Ectodermal cell (in vitro differentiated cells): ENCODE results near the gene KRTAP9-8. TPM values are rescaled to one million over a fixed set of nuclear protein-coding genes. Genes with fewer than 3 reads are reported as not detected.
"Not testable (repeated sequence)": the region's sequence is repeated elsewhere in the genome, so short reads cannot be mapped to it uniquely, and the experiment has no call there.

Source experiments
- H3K27ac ChIP-seq: 2 replicates; pipeline ENCODE4 v1.7.0; 2013; ENCODE audit warnings: mild to moderate bottlenecking, low read depth, low read length; ENCODE audit not compliant: insufficient read depth, poor library complexity, severe bottlenecking
- H3K27me3 ChIP-seq: 2 replicates; pipeline ENCODE4 v1.7.0; 2013; ENCODE audit warnings: mild to moderate bottlenecking, low read length; ENCODE audit not compliant: insufficient read depth, control insufficient read depth, poor library complexity, severe bottlenecking
- H3K36me3 ChIP-seq: one replicate; pipeline ENCODE4 v1.7.0; 2013; ENCODE audit warnings: low read length; ENCODE audit not compliant: control insufficient read depth, insufficient read depth
- H3K4me1 ChIP-seq: one replicate; pipeline ENCODE4 v1.7.0; 2013; ENCODE audit warnings: low read length; ENCODE audit not compliant: control insufficient read depth, insufficient read depth
- H3K4me3 ChIP-seq: 2 replicates; pipeline ENCODE4 v1.7.0; 2013; ENCODE audit warnings: low read depth, low read length, control low read depth; ENCODE audit not compliant: insufficient read depth
- H3K9me3 ChIP-seq: 2 replicates; pipeline ENCODE4 v1.7.0; 2013; ENCODE audit warnings: mild to moderate bottlenecking, low read length, moderate library complexity; ENCODE audit not compliant: control insufficient read depth
- WGBS, 2 experiments: methylation state at CpG; one replicate each; pipeline ENCODE4 v1.1.7; 2013; ENCODE audit warnings: missing lambda C conversion rate in 2 of 2; 5-methylcytosine and 5-hydroxymethylcytosine counted together
- polyA plus RNA-seq, 4 experiments: library from polyadenylated mRNA; stranded (reverse); fragments of 50-300 nt; gene quantifications; one replicate each; pipeline ENCODE4 v1.2.3, GENCODE V29; 2013

The KRTAP9-8 gene, protein sequence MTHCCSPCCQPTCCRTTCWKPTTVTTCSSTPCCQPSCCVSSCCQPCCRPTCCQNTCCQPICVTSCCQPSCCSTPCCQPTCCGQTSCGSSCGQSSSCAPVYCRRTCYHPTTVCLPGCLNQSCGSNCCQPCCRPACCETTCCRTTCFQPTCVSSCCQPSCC
- not detected for polyA plus RNA-seq (2013, experiment 1 of 4)
- not detected for polyA plus RNA-seq (2013, experiment 2 of 4)
- polyA plus RNA-seq (2013, experiment 3 of 4) = not detected
- polyA plus RNA-seq (2013, experiment 4 of 4) = not detected

DNA sequence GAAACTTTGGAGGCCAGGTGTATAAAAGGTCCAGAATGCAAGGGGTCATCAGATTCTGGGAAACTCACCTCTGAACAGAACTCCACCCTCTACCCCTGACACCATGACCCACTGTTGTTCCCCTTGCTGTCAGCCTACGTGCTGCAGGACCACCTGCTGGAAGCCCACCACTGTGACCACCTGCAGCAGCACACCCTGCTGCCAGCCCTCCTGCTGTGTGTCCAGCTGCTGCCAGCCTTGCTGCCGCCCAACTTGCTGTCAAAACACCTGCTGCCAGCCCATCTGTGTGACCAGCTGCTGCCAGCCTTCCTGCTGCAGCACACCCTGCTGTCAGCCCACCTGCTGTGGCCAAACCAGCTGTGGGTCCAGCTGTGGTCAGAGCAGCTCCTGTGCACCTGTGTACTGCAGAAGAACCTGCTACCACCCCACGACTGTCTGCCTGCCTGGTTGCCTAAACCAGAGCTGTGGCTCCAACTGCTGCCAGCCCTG is at the start of gene KRTAP9-8:
Gene KRTAP9-8, plus strand, starts transcription at position 51 of the 489 bp plus-strand sequence. Its CDS starts 53 bp downstream, at position 104.
- 55 to 59% methylated on average over 3 of the region's 3 CpGs for WGBS, 2 experiments
- not testable (repeated sequence) for H3K4me3 ChIP-seq, H3K9me3 ChIP-seq, H3K27me3 ChIP-seq, H3K4me1 ChIP-seq, H3K36me3 ChIP-seq, H3K27ac ChIP-seq

DNA sequence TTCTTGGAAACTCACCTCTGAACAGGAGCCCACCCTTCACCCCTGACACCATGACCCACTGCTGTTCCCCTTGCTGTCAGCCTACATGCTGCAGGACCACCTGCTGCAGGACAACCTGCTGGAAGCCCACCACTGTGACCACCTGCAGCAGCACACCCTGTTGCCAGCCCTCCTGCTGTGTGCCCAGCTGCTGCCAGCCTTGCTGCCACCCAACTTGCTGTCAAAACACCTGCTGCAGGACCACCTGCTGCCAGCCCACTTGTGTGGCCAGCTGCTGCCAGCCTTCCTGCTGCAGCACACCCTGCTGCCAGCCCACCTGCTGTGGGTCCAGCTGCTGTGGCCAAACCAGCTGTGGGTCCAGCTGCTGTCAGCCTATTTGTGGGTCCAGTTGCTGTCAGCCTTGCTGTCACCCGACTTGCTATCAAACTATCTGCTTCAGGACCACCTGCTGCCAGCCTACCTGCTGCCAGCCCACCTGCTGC is 47.9 kb upstream of the KRTAP9-8 start, which contains the start of gene KRTAP9-1:
Gene KRTAP9-1, plus strand, starts transcription at position 51 of the 482 bp plus-strand sequence. Its CDS starts 0 bp downstream, at position 51.
- H3K4me3 ChIP-seq, H3K36me3 ChIP-seq, H3K4me1 ChIP-seq, H3K27me3 ChIP-seq, H3K27ac ChIP-seq, H3K9me3 ChIP-seq: not testable (repeated sequence)
- 76 to 90% methylated on average over 1 of the region's 1 CpG for WGBS, 2 experiments

DNA sequence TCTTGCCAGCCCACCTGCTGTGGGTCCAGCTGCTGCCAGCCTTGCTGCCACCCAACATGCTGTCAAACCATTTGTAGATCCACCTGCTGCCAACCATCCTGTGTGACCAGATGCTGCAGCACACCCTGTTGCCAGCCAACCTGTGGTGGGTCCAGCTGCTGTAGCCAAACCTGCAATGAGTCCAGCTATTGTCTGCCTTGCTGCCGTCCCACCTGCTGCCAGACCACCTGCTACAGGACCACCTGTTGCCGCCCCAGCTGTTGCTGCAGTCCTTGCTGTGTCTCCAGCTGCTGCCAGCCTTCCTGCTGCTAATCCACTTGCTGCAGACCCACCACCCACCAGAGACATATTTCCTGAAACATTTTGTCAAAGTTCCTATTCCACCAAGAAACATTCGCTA is 47.5 kb upstream of the KRTAP9-8 start:
- WGBS, 2 experiments = 92% methylated on average over 3 of the region's 3 CpGs
- H3K27me3 ChIP-seq = no peaks in the 10 kb centered on the region
- no peaks in the 10 kb centered on the region for H3K4me1 ChIP-seq
- no peaks in the 10 kb centered on the region for H3K9me3 ChIP-seq
- no peak overlapping the region for H3K4me3 ChIP-seq
- no peak overlapping the region for H3K27ac ChIP-seq
- no peaks in the 10 kb centered on the region for H3K36me3 ChIP-seq

DNA sequence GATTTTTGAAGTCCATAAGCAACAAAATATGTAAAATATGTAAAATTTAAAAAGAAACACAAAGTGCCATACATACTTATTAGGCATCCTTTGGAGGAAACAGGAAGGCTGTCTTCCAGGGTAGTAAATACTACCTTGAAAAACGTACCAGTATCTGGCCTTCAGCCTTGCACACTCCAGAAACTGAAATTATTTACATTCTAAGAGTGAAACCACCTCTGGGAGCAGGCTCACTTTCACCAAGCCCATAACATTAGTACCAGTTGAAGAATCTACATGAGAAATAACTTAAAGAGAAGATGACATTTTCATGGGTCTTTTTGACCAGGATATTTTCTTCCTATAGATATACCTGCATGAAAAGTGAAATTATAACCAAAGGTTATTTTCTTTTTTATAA is 41.7 kb upstream of the KRTAP9-8 start:
- Histone ChIP-seq H3K27ac (no peak overlapping the region), H3K9me3 (no peaks in the 10 kb centered on the region), H3K4me3 (no peak overlapping the region), H3K27me3 (no peaks in the 10 kb centered on the region), H3K4me1 (no peaks in the 10 kb centered on the region), H3K36me3 (no peaks in the 10 kb centered on the region)
- WGBS, 2 experiments = 61 to 77% methylated on average over 1 of the region's 1 CpG

DNA sequence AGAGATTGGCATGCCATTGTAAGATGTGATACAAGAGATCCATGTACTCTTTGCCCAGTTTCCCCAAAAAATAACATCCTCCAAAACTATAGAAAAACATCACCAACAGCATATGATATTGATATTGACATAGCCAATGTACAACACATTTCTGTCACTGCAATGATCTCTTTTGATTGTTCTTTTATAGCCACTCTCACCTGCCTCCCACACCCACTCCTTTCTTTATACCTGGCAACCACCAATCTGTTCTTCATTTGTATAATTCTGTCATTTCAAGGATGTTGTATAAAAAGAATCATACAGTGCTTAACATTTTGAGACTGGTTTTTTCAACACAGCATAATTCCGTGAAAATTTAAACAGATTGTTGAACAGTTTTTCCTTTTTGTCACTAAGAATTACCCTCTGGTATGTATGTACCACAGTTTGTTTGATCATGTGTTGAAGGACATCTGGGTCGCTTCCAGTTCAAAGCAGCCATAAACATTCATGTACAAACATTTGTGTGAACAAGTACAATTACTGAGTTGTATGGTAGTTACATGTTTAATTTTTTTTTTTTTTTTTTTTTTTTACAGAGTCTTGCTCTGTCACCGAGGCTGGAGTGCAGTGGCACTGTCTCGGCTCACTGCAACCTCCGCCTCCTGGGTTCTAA is 38.2 kb upstream of the KRTAP9-8 start:
- H3K27ac ChIP-seq = no peak overlapping the region
- no peaks in the 10 kb centered on the region for H3K27me3 ChIP-seq
- no peaks in the 10 kb centered on the region for H3K36me3 ChIP-seq
- H3K4me1 ChIP-seq = no peaks in the 10 kb centered on the region
- 73 to 78% methylated on average over 4 to 5 of the region's 5 CpGs for WGBS, 2 experiments
- H3K9me3 ChIP-seq = no peaks in the 10 kb centered on the region
- H3K4me3 ChIP-seq = no peak overlapping the region

DNA sequence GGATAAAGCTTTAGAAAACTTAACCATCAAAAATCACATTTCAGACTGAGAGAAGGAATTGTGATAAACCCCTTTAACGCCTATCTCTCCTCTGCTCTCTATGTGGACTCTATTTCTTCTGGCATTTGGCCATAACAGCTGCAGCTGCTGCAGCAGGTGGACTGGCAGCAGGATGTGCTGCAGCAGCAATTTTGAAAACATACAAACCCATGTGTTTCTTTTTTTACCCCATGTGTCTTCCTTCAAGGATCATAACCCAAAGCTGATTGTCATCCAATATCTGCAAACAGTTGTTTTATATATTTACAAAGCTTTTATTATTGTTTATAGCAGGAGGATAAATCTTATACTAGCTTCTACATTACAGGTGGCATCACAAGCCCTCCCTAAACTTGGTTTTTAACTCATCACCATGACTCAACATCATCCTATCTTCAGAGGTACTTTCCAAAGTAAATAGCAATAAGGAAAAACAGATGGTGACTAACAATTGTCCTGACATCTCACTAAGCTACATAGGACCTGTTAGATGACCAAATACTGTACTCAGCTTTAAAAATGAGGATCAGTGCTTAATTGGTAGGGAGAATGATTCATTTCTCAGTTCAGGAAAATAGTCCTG is 25.8 kb upstream of the KRTAP9-8 start:
- no peak overlapping the region for H3K27ac ChIP-seq
- no peaks in the 10 kb centered on the region for H3K27me3 ChIP-seq
- H3K4me3 ChIP-seq = no peak overlapping the region
- H3K9me3 ChIP-seq = no peaks in the 10 kb centered on the region
- 92 to 95% methylated on average over 1 of the region's 1 CpG for WGBS, 2 experiments
- H3K4me1 ChIP-seq = no peaks in the 10 kb centered on the region
- H3K36me3 ChIP-seq = no peaks in the 10 kb centered on the region

DNA sequence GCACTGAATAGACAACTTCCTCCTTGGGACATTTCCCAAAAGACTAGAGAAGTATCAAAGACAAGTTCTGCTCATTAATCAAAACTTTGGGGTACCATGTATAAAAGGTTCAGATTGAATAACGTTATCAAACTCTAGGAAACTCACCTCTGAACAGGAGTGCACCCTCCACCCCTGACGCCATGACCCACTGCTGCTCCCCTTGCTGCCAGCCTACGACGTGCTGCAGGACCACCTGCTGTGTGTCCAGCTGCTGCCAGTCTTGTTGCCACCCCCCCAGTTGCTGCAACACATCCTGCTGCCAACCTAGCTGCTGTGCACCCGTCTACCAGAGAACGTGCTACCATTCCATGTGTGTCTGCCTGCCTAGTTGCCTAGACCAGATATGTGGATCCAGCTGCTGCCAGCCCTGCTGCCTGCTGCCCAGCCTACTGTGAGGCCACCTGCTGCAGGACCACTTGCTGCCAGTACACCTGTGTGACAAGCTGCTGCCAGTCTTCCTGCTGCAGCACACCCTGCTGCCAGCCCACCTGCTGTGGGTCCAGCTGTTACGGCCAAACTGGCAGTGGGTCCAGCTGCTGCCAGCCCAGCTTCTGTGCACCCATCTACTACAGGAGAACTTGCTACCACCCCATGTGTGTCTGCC is 25.2 kb upstream of the KRTAP9-8 start:
- H3K27me3 ChIP-seq = no peaks in the 10 kb centered on the region
- no peaks in the 10 kb centered on the region for H3K9me3 ChIP-seq
- H3K4me3 ChIP-seq = no peak overlapping the region
- WGBS, 2 experiments = 81 to 84% methylated on average over 7 of the region's 7 CpGs
- no peak overlapping the region for H3K27ac ChIP-seq
- H3K4me1 ChIP-seq = no peaks in the 10 kb centered on the region
- H3K36me3 ChIP-seq = no peaks in the 10 kb centered on the region

DNA sequence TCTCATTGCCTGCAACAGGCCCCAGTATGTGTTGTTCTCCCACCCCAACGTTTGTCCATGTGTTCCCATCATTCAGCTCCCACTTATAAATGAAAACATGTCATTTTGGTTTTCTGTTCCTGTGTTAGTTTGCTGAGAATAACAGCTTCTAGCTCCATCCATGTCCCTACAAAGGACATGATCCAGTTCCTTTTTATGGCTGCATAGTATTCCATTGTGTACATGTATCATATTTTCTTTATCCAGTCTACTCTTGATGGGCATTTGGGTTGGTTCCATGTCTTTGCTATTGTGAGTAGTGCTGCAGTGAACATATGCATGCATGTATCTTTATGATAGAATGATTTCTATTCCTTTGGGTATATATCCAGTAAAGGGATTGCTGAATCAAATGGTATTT is 22.1 kb upstream of the KRTAP9-8 start:
- no peaks in the 10 kb centered on the region for H3K4me1 ChIP-seq
- H3K27me3 ChIP-seq = no peaks in the 10 kb centered on the region
- H3K4me3 ChIP-seq = no peak overlapping the region
- H3K36me3 ChIP-seq = no peaks in the 10 kb centered on the region
- H3K9me3 ChIP-seq = no peaks in the 10 kb centered on the region
- no peak overlapping the region for H3K27ac ChIP-seq
- WGBS, 2 experiments = 80 to 100% methylated on average over 1 of the region's 1 CpG

DNA sequence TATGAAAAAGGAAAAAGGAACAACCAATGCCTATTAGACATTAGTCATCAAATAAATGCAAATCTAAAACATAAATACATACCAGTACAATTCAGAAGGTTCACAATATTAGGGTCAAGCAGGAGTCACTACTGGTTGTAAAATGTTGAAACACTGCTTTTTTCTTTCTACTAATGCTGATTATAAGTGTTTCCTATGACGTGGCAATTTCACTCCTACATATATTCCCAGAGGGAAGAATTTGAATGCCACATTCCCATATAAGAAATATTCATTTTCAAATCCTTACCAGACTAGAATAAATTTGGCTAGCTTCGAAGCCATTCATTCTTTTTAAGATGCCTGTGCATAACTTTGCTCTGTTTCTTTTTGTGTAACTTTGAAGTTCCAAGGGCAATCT is 14.0 kb upstream of the KRTAP9-8 start:
- H3K4me1 ChIP-seq = no peaks in the 10 kb centered on the region
- H3K4me3 ChIP-seq = no peak overlapping the region
- WGBS, 2 experiments = 86 to 90% methylated on average over 2 of the region's 2 CpGs
- H3K9me3 ChIP-seq = no peaks in the 10 kb centered on the region
- H3K27me3 ChIP-seq = no peaks in the 10 kb centered on the region
- no peaks in the 10 kb centered on the region for H3K36me3 ChIP-seq
- H3K27ac ChIP-seq = no peak overlapping the region

DNA sequence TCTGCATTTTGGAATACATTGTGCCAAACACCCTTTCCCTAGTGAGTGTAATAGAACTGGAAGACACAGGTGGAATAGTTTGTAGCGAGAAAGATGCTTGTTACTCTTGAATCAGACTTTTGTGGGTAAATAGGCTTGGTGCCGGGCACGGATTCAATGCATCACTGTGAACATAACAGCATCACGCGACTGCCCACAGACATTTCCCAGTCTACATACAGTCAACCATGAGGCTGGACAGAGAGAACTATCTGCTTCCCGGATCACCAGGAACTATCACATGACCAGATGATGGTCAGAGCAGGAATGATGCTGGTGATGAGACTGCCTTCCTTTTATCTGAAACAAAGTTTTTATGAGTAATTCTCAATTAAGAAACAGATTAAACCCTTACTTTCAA is 11.7 kb upstream of the KRTAP9-8 start:
- WGBS, 2 experiments = 95 to 97% methylated on average over 6 of the region's 6 CpGs
- Histone ChIP-seq H3K27me3 (no peaks in the 10 kb centered on the region), H3K27ac (no peak overlapping the region), H3K9me3 (no peaks in the 10 kb centered on the region), H3K36me3 (no peaks in the 10 kb centered on the region), H3K4me1 (no peaks in the 10 kb centered on the region), H3K4me3 (no peak overlapping the region)
